SK-N-SH treated with all-trans-retinoic acid at 6 μM for 48 hours (cell line): ENCODE results near the gene CAMSAP3.

Experiments
- PPARA ChIP-seq: fragments of 250-450 bp; sonication (Bioruptor Pico); IDR thresholded peaks from 2 replicates; pipeline ENCODE4 v1.5.0; 2020; ENCODE audit warnings: mild to moderate bottlenecking, borderline replicate concordance
- RARB ChIP-seq: fragments of 250-450 bp; sonication (Bioruptor Pico); IDR thresholded peaks from 2 replicates; pipeline ENCODE4 v1.8.0; 2021; ENCODE audit warnings: mild to moderate bottlenecking, moderate library complexity
- SNAI2 ChIP-seq: fragments of 250-450 bp; sonication (Bioruptor Pico); IDR thresholded peaks from 2 replicates; pipeline ENCODE4 v1.5.0; 2020; ENCODE audit warnings: mild to moderate bottlenecking, moderate library complexity
- ZNF565 ChIP-seq: fragments of 450-650 bp; formaldehyde crosslinking; conservative IDR thresholded peaks from 2 replicates; pipeline ENCODE4 v1.5.0; 2020; ENCODE audit warnings: low read depth, mild to moderate bottlenecking, moderate library complexity

DNA sequence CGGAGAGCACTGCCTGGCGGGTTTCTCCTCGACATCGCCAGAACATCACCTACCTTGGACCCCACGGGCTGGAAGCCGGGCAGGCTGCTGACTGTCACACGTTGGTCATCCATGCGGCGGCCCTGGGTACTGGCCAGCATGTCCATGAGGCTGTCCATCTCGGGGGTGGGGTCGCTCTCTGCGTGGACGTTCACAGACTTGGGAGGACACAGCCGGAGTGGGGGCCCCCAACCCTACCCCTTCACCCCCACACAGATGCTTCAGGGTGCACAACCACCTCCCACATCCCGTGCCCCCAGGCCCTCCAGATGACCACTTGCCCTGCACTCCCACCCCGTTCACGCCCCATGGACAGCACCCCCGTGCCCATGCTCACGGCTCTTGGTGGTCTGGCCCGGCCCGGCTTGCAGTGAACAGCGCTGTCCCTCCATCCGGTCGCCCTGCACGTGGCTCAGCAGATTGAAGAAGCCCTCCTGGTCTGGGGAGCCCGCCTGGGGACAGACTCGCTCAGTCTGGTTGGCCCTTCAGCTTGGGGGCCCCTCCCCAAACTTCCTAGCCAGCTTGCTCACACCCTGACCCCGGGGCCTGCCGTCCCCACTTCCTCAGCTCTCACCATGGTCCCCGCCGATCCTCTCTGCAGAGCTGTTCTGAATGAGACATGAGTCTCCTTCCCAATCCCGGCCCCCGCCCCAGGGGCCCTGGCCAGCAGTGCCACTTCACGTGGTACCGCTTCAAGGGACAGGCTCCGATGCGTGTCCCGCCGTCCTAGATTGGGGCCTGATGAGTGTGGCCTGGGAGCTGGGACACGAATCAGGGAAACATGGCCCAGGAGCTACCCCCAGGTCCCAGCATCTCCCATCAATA is 36.9 kb downstream of the CAMSAP3 start:
- TF ChIP-seq ZNF565 (CRISPR knock-in tag) (no peak), PPARA (no peak), SNAI2 (no peak), RARB (CRISPR knock-in tag) (no peak)
